ENCODE measurements around the gene GORAB. TPM values are rescaled to one million over a fixed set of nuclear protein-coding genes. Genes with fewer than 3 reads are reported as not detected.
A peak's percentile ranks its signal among the peaks of the same experiment; 100 is the strongest.

GORAB gene
- polyA plus RNA-seq, 4 donors, result 18.5 to 23.9 (median 19.8) TPM

GRCh38 chr1:170537798-170538503 lies 6.0 kb downstream of the GORAB start:
- no peak for DNase-seq (ENCODE audit: low read depth in 4 of 4, low spot score in 2 of 4)

GRCh38 chr1:170538687-170539086 lies 6.7 kb downstream of the GORAB start:
- no peak for DNase-seq (ENCODE audit: low read depth in 4 of 4, low spot score in 2 of 4)

GRCh38 chr1:170539154-170539553 lies 7.2 kb downstream of the GORAB start:
- DNase-seq (ENCODE audit: low read depth in 4 of 4, low spot score in 2 of 4), result no peak

GRCh38 chr1:170544624-170545023 lies 12.7 kb downstream of the GORAB start:
- DNase-seq (ENCODE audit: low read depth in 4 of 4, low spot score in 2 of 4), result no peak

GRCh38 chr1:170545476-170545875 lies 13.5 kb downstream of the GORAB start:
- no peak for DNase-seq (ENCODE audit: low read depth in 4 of 4, low spot score in 2 of 4)

- DNase-seq (ENCODE audit: low read depth in 4 of 4, low spot score in 2 of 4), result no peak
Observed at GRCh38 chr1:170547255-170547654, 15.3 kb downstream of the GORAB start.

- no peak for DNase-seq (ENCODE audit: low read depth in 4 of 4, low spot score in 2 of 4)
Observed at GRCh38 chr1:170548497-170548896, 16.5 kb downstream of the GORAB start.

- DNase-seq (ENCODE audit: low read depth in 4 of 4, low spot score in 2 of 4), result no peak
Observed at GRCh38 chr1:170555370-170555769, 23.4 kb downstream of the GORAB start.

GRCh38 chr1:170556917-170557316 lies 25.0 kb downstream of the GORAB start:
- DNase-seq (ENCODE audit: low read depth in 4 of 4, low spot score in 2 of 4), result no peak

GRCh38 chr1:170558731-170559130 lies 26.8 kb downstream of the GORAB start:
- DNase-seq (ENCODE audit: low read depth in 4 of 4, low spot score in 2 of 4), result no peak

- DNase-seq (ENCODE audit: low read depth in 4 of 4, low spot score in 2 of 4), result no peak
Observed at GRCh38 chr1:170559166-170559565, 27.2 kb downstream of the GORAB start.

- no peak for DNase-seq (ENCODE audit: low read depth in 4 of 4, low spot score in 2 of 4)
Observed at GRCh38 chr1:170560681-170561285, 28.8 kb downstream of the GORAB start.

GRCh38 chr1:170562646-170563338 lies 30.8 kb downstream of the GORAB start:
- peak in 1 of 4 donors; percentile 17 for DNase-seq (ENCODE audit: low read depth in 4 of 4, low spot score in 2 of 4)

- no peak for DNase-seq (ENCODE audit: low read depth in 4 of 4, low spot score in 2 of 4)
Observed at GRCh38 chr1:170567214-170567613, 35.2 kb downstream of the GORAB start.

GRCh38 chr1:170568197-170568596 lies 36.2 kb downstream of the GORAB start:
- DNase-seq (ENCODE audit: low read depth in 4 of 4, low spot score in 2 of 4), result no peak

- no peak for DNase-seq (ENCODE audit: low read depth in 4 of 4, low spot score in 2 of 4)
Observed at GRCh38 chr1:170576980-170577379, 45.0 kb downstream of the GORAB start.

GRCh38 chr1:170578359-170578758 lies 46.4 kb downstream of the GORAB start:
- no peak for DNase-seq (ENCODE audit: low read depth in 4 of 4, low spot score in 2 of 4)

GRCh38 chr1:170580636-170581440 lies 48.9 kb downstream of the GORAB start:
- no peak for DNase-seq (ENCODE audit: low read depth in 4 of 4, low spot score in 2 of 4)

GRCh38 chr1:170583186-170583585 lies 51.2 kb downstream of the GORAB start:
- DNase-seq (ENCODE audit: low read depth in 4 of 4, low spot score in 2 of 4), result no peak

- no peak for DNase-seq (ENCODE audit: low read depth in 4 of 4, low spot score in 2 of 4)
Observed at GRCh38 chr1:170586321-170587252, 54.6 kb downstream of the GORAB start.
